IMR-90 (cell line): ENCODE data around the gene LAMA3. TPM values are rescaled to one million over a fixed set of nuclear protein-coding genes. Genes with fewer than 3 reads are reported as not detected.

ENCODE experiments used
- ATAC-seq: fragments of 200-7000 bp; cut with Tn5 transposase; 2 replicates; pipeline ENCODE4 v1.9.1; 2020; ENCODE audit warnings: low read depth, mild to moderate bottlenecking, moderate library complexity
- BruUV-seq: library from RNA; stranded (reverse); fragments of 400-500 nt; replicated peaks from 2 replicates; lab custom pipeline; 2021; lab: Mats Ljungman, UMichigan
- CTCF ChIA-PET: fragments of 300-600 bp; formaldehyde crosslinking; extraction: SDS; loops from one replicate; lab custom pipeline; 2021; ENCODE audit warnings: antibody characterized with exemption; lab: Yijun Ruan, JAX
- POLR2A ChIA-PET: fragments of 300-600 bp; sonication (Branson Sonifier 250); formaldehyde crosslinking; loops from one replicate; lab custom pipeline; 2022; ENCODE audit warnings: antibody characterized with exemption; ENCODE audit not compliant: unreplicated experiment; lab: Charles Lee
- DNase-seq: peaks from one replicate; pipeline ENCODE4 v3.0.0; 2013
- H2AFZ ChIP-seq: replicated peaks from 2 replicates; pipeline ENCODE3; 2013; ENCODE audit warnings: low read length, mild to moderate bottlenecking; ENCODE audit not compliant: poor library complexity
- H2AK5ac ChIP-seq: 2 replicates; pipeline ENCODE4 v1.6.1; 2013; ENCODE audit warnings: low read depth, low read length, inconsistent platforms
- H2AK9ac ChIP-seq: replicated peaks from 2 replicates; pipeline ENCODE3; 2013; ENCODE audit warnings: mild to moderate bottlenecking, low read depth, low read length, moderate library complexity; ENCODE audit not compliant: poor library complexity
- H2BK120ac ChIP-seq: 2 replicates; pipeline ENCODE4 v1.6.1; 2013; ENCODE audit warnings: low read depth, low read length, inconsistent platforms
- H2BK15ac ChIP-seq: 3 replicates; pipeline ENCODE4 v1.6.1; 2013; ENCODE audit warnings: low read depth, low read length, inconsistent platforms
- H2BK20ac ChIP-seq: 2 replicates; pipeline ENCODE4 v1.6.1; 2013; ENCODE audit warnings: low read depth, mild to moderate bottlenecking, inconsistent platforms, low read length, moderate library complexity
- H2BK5ac ChIP-seq: 2 replicates; pipeline ENCODE4 v1.6.1; 2013; ENCODE audit warnings: mild to moderate bottlenecking, low read depth, low read length, inconsistent platforms; ENCODE audit not compliant: poor library complexity, severe bottlenecking
- H3K14ac ChIP-seq: replicated peaks from 2 replicates; pipeline ENCODE4 v1.6.1; 2013; ENCODE audit warnings: low read depth, low read length, inconsistent platforms
- H3K18ac ChIP-seq: 2 replicates; pipeline ENCODE4 v1.6.1; 2013; ENCODE audit warnings: low read depth, low read length, control low read depth
- H3K23ac ChIP-seq: 2 replicates; pipeline ENCODE4 v1.6.1; 2013; ENCODE audit warnings: low read depth, low read length, inconsistent platforms
- H3K27ac ChIP-seq: 2 replicates; pipeline ENCODE4 v1.5.1; 2013; ENCODE audit warnings: mild to moderate bottlenecking, control low read depth, low read length; ENCODE audit not compliant: insufficient read depth
- H3K27me3 ChIP-seq: 2 replicates; pipeline ENCODE4 v1.6.1; 2013; ENCODE audit warnings: low read length; ENCODE audit not compliant: control insufficient read depth, insufficient read depth
- H3K36me3 ChIP-seq: 2 replicates; pipeline ENCODE4 v1.6.1; 2013; ENCODE audit warnings: low read length, mixed read lengths; ENCODE audit not compliant: control insufficient read depth, insufficient read depth
- H3K4ac ChIP-seq: 2 replicates; pipeline ENCODE4 v1.6.1; 2013; ENCODE audit warnings: low read depth, low read length, inconsistent platforms
- H3K4me1 ChIP-seq: 2 replicates; pipeline ENCODE4 v1.6.1; 2013; ENCODE audit warnings: low read length, mixed read lengths; ENCODE audit not compliant: control insufficient read depth, insufficient read depth
- H3K4me2 ChIP-seq: 2 replicates; pipeline ENCODE4 v1.6.1; 2013; ENCODE audit warnings: low read depth, mild to moderate bottlenecking, control low read depth, low read length, moderate library complexity
- H3K4me3 ChIP-seq: 2 replicates; pipeline ENCODE4 v1.5.1; 2013; ENCODE audit warnings: low read depth, mild to moderate bottlenecking, control low read depth, low read length, moderate library complexity; ENCODE audit not compliant: insufficient read depth
- H3K56ac ChIP-seq: 2 replicates; pipeline ENCODE4 v1.6.1; 2013; ENCODE audit warnings: low read length, inconsistent platforms; ENCODE audit not compliant: insufficient read depth; ENCODE audit errors: extremely low read depth
- H3K79me1 ChIP-seq, 2 experiments: 2 replicates each; pipeline ENCODE4 v1.6.1; 2013; ENCODE audit warnings: low read length in 2 of 2, inconsistent platforms in 1 of 2, low read depth in 1 of 2
- H3K9ac ChIP-seq: 2 replicates; pipeline ENCODE4 v1.6.1; 2013; ENCODE audit warnings: low read depth, low read length, control low read depth
- H3K9me1 ChIP-seq: 2 replicates; pipeline ENCODE4 v1.6.1; 2013; ENCODE audit warnings: low read length, inconsistent platforms; ENCODE audit not compliant: insufficient read depth
- H3K9me3 ChIP-seq: 2 replicates; pipeline ENCODE4 v1.6.1; 2013; ENCODE audit warnings: low read length; ENCODE audit not compliant: control insufficient read depth, insufficient read depth
- H4K20me1 ChIP-seq: 2 replicates; pipeline ENCODE4 v1.6.1; 2013; ENCODE audit warnings: low read length, inconsistent platforms; ENCODE audit not compliant: insufficient read depth
- H4K5ac ChIP-seq: 2 replicates; pipeline ENCODE4 v1.6.1; 2013; ENCODE audit warnings: mild to moderate bottlenecking, low read depth, low read length, control low read depth
- H4K8ac ChIP-seq, 2 experiments: 2 replicates each; pipeline ENCODE4 v1.6.1; 2013; ENCODE audit warnings: low read depth in 2 of 2, low read length in 2 of 2, control low read depth in 1 of 2, inconsistent platforms in 1 of 2
- H4K91ac ChIP-seq: 2 replicates; pipeline ENCODE4 v1.6.1; 2013; ENCODE audit warnings: low read depth, low read length, inconsistent platforms; ENCODE audit not compliant: insufficient read depth
- BHLHE40 ChIP-seq: fragments of 150-350 bp; IDR thresholded peaks from 2 replicates; pipeline ENCODE4 v1.6.1; 2016; ENCODE audit warnings: mild to moderate bottlenecking, low read depth, low read length
- CEBPB ChIP-seq: IDR thresholded peaks from 2 replicates; pipeline ENCODE4 v1.6.1; 2012; ENCODE audit warnings: low read depth, low read length, improper control_type of control experiment
- CHD1 ChIP-seq: IDR thresholded peaks from 2 replicates; pipeline ENCODE4 v1.6.1; 2012; ENCODE audit warnings: low read depth, low read length, improper control_type of control experiment
- FOS ChIP-seq: fragments of 150-350 bp; IDR thresholded peaks from 2 replicates; pipeline ENCODE4 v1.6.1; 2016; ENCODE audit warnings: low read depth, low read length
- MAFK ChIP-seq: IDR thresholded peaks from 2 replicates; pipeline ENCODE4 v1.6.1; 2012; ENCODE audit warnings: low read depth, low read length, improper control_type of control experiment
- MAZ ChIP-seq: IDR thresholded peaks from 2 replicates; pipeline ENCODE4 v1.6.1; 2012; ENCODE audit warnings: low read depth, mild to moderate bottlenecking, low read length, improper control_type of control experiment, moderate library complexity, borderline replicate concordance
- MXI1 ChIP-seq: IDR thresholded peaks from 2 replicates; pipeline ENCODE4 v1.6.1; 2012; ENCODE audit warnings: low read depth, mild to moderate bottlenecking, low read length, moderate library complexity, borderline replicate concordance
- NFE2L2 ChIP-seq: fragments of 150-350 bp; IDR thresholded peaks from 2 replicates; pipeline ENCODE4 v1.6.1; 2016; ENCODE audit warnings: low read depth, mild to moderate bottlenecking, low read length
- POLR2A ChIP-seq: IDR thresholded peaks from 2 replicates; pipeline ENCODE4 v1.6.1; 2012; ENCODE audit warnings: mild to moderate bottlenecking, low read depth, low read length
- RAD21 ChIP-seq: IDR thresholded peaks from 2 replicates; pipeline ENCODE4 v1.6.1; 2012; ENCODE audit warnings: low read length, improper control_type of control experiment
- SMC3 ChIP-seq: fragments of 150-350 bp; IDR thresholded peaks from 2 replicates; pipeline ENCODE4 v1.6.1; 2016; ENCODE audit warnings: low read depth, mild to moderate bottlenecking, antibody characterized with exemption, low read length, moderate library complexity
- USF2 ChIP-seq: fragments of 150-350 bp; IDR thresholded peaks from 2 replicates; pipeline ENCODE4 v1.6.1; 2017; ENCODE audit warnings: mild to moderate bottlenecking, antibody characterized with exemption, low read length, low read depth
- WGBS, 2 experiments: methylation state at CpG; one replicate each; pipeline versions ENCODE4 v1.1.5 to v1.1.7; 2013; ENCODE audit warnings: missing lambda C conversion rate in 2 of 2; ENCODE audit not compliant: insufficient read length in 1 of 2; ENCODE audit errors: extremely low coverage in 2 of 2; 5-methylcytosine and 5-hydroxymethylcytosine counted together
- dilution Hi-C: fragments of 300-500 bp; cut with HindIII; formaldehyde crosslinking; loops from one replicate; pipeline ENCODE4 v1.14.3; 2018; ENCODE audit warnings: low sequenced_read_pairs; ENCODE audit not compliant: unreplicated experiment
- in situ Hi-C: fragments of 300-500 bp; cut with MboI; formaldehyde crosslinking; loops from 3 replicates; pipeline ENCODE4 v1.14.3; 2019; ENCODE audit warnings: low sequenced_read_pairs, inconsistent platforms, mixed read lengths
- intact Hi-C: fragments of 100-400 bp; cut with micrococcal nuclease; formaldehyde crosslinking; loops from 2 replicates; pipeline ENCODE4 v1.10.0; 2022
- polyA plus RNA-seq, 3 experiments: library from polyadenylated mRNA; depleted of rRNA; stranded (reverse); fragments of >200 nt; gene quantifications; 2 replicates each; pipeline ENCODE4 v1.2.3, GENCODE V29; 2012; ENCODE audit warnings: low replicate concordance in 1 of 3
- total RNA-seq: library from RNA; depleted of rRNA; stranded (reverse); fragments of >200 nt; gene quantifications from 2 replicates; pipeline ENCODE4 v1.2.3, GENCODE V29; 2012
- TF ChIP-seq, protein P1 (sequence below): conservative IDR thresholded peaks from 2 replicates; pipeline ENCODE4 v1.5.1; 2012; ENCODE audit warnings: mild to moderate bottlenecking, low read depth, low read length, improper control_type of control experiment

LAMA3 gene
- total and polyA plus RNA-seq, 2 of the 4 experiments (the other 2 are of a cell fraction), result 0.18 to 0.19 TPM

- TF ChIP-seq MAFK, result no peak
- peak; percentile 66 for TF ChIP-seq SMC3
Observed at GRCh38 chr18:23812546-23813440, 123.5 kb downstream of the LAMA3 start (continued).

- in situ Hi-C loops (loop anchor here (5.0 kb wide), 1 partner anchor 193 kb away; no protein-coding TSS in a partner anchor), intact Hi-C loops (loop anchor here (5.0 kb wide), 2 partner anchors 202 to 302 kb away; no protein-coding TSS in a partner anchor), dilution Hi-C loops (no loop called here)
- CTCF ChIA-PET, result interaction anchor here (0.6 to 1.1 kb wide), 2 partner anchors 20 to 46 kb away, joined by 3 read pairs; no protein-coding TSS in a partner anchor
- H2BK120ac ChIP-seq, result no peak overlapping the region
- no peak overlapping the region for H3K4me2 ChIP-seq
- no peak overlapping the region for H2BK5ac ChIP-seq
- no peak overlapping the region for H2BK20ac ChIP-seq
- no peaks in the 10 kb centered on the region for H3K4me1 ChIP-seq
- no peak overlapping the region for H2BK15ac ChIP-seq
- H3K4me3 ChIP-seq, result no peak overlapping the region
- H4K91ac ChIP-seq, result no peak overlapping the region
- H3K4ac ChIP-seq, result no peak overlapping the region
- H4K8ac ChIP-seq, result no peak overlapping the region
- no peak for ATAC-seq
- H3K36me3 ChIP-seq, result no peaks in the 10 kb centered on the region
- no peak overlapping the region for H2AK9ac ChIP-seq
- WGBS, 2 experiments, result 67% methylated on average over 2 of the region's 7 CpGs; no CpG with 5 or more reads in 1 of the 2 experiments
- no peak for DNase-seq
- no peak for TF ChIP-seq NFE2L2
- TF ChIP-seq MXI1, result no peak
- TF ChIP-seq POLR2A, result no peak
- no peak for TF ChIP-seq MAZ
- no peak for TF ChIP-seq BHLHE40
- TF ChIP-seq CEBPB, result no peak
- no peak for TF ChIP-seq USF2
- TF ChIP-seq RAD21, result no peak
- TF ChIP-seq SMC3, result no peak
- TF ChIP-seq CHD1, result no peak
- TF ChIP-seq, protein P1, sequence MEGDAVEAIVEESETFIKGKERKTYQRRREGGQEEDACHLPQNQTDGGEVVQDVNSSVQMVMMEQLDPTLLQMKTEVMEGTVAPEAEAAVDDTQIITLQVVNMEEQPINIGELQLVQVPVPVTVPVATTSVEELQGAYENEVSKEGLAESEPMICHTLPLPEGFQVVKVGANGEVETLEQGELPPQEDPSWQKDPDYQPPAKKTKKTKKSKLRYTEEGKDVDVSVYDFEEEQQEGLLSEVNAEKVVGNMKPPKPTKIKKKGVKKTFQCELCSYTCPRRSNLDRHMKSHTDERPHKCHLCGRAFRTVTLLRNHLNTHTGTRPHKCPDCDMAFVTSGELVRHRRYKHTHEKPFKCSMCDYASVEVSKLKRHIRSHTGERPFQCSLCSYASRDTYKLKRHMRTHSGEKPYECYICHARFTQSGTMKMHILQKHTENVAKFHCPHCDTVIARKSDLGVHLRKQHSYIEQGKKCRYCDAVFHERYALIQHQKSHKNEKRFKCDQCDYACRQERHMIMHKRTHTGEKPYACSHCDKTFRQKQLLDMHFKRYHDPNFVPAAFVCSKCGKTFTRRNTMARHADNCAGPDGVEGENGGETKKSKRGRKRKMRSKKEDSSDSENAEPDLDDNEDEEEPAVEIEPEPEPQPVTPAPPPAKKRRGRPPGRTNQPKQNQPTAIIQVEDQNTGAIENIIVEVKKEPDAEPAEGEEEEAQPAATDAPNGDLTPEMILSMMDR, result no peak
- TF ChIP-seq FOS, result no peak
- no peak overlapping the region for H4K5ac ChIP-seq
- H3K27me3 ChIP-seq, result peaks cover 15% of the 10 kb centered on the region
- H2AFZ ChIP-seq, result peak overlapping the region; percentile 9
- H3K23ac ChIP-seq, result no peak overlapping the region
- H3K18ac ChIP-seq, result no peak overlapping the region
- no peaks in the 10 kb centered on the region for H3K9me1 ChIP-seq
- no peak overlapping the region for H3K14ac ChIP-seq
- no peaks in the 10 kb centered on the region for H3K79me1 ChIP-seq
- H4K20me1 ChIP-seq, result no peaks in the 10 kb centered on the region
- no peak overlapping the region for H3K27ac ChIP-seq
- no peak overlapping the region for H2AK5ac ChIP-seq
- H3K56ac ChIP-seq, result no peak overlapping the region
- H3K9ac ChIP-seq, result no peak overlapping the region
- no peaks in the 10 kb centered on the region for H3K9me3 ChIP-seq
- POLR2A ChIA-PET, result no interaction called here
- no TSS peak for BruUV-seq
Observed at GRCh38 chr18:23814991-23815614, 125.8 kb downstream of the LAMA3 start.
